HEK293 (cell line): ENCODE measurements around the gene THBS2.

Experiments used
- CTCF ChIA-PET: fragments of 350-600 bp; formaldehyde crosslinking; extraction: SDS; loops from one replicate; lab custom pipeline; 2021; ENCODE audit warnings: antibody characterized with exemption; lab: Yijun Ruan, JAX
- POLR2A ChIA-PET: fragments of 300-600 bp; formaldehyde crosslinking; extraction: SDS; loops from one replicate; lab custom pipeline; 2020; ENCODE audit warnings: antibody characterized with exemption, inconsistent platforms; lab: Yijun Ruan, JAX
- H3K27ac ChIP-seq: fragments of 200-500 bp; sonication (Bioruptor generic); 2 replicates; pipeline ENCODE4 v1.5.1; 2014; ENCODE audit warnings: low read depth, low read length, control low read depth, inconsistent platforms; ENCODE audit errors: extremely low read depth
- H3K36me3 ChIP-seq, 2 experiments: fragments of 200-500 bp in 1 of 2; sonication (Bioruptor generic) in 1 of 2; 1 replicate in 1 of 2; 2 replicates in 1 of 2; pipeline ENCODE4 v1.5.1; 2014 to 2017; ENCODE audit warnings: inconsistent platforms in 2 of 2, low read length in 2 of 2; ENCODE audit not compliant: control insufficient read depth in 2 of 2, insufficient read depth in 1 of 2
- H3K4me1 ChIP-seq: fragments of 200-500 bp; sonication (Bioruptor generic); 2 replicates; pipeline ENCODE4 v1.5.1; 2014; ENCODE audit warnings: mild to moderate bottlenecking, low read length, inconsistent platforms; ENCODE audit not compliant: control insufficient read depth, insufficient read depth
- H3K4me3 ChIP-seq: 2 replicates; pipeline ENCODE4 v1.5.1; 2011; ENCODE audit warnings: low read depth, mild to moderate bottlenecking, control low read depth, low read length, moderate library complexity
- H3K9me3 ChIP-seq: fragments of 200-500 bp; sonication (Bioruptor generic); 2 replicates; pipeline ENCODE4 v1.5.1; 2014; ENCODE audit warnings: low read depth, low read length, inconsistent platforms; ENCODE audit not compliant: control insufficient read depth, insufficient read depth
- BCL11A ChIP-seq: fragments of 450-650 bp; formaldehyde crosslinking; IDR thresholded peaks from 2 replicates; pipeline ENCODE4 v1.5.1; 2016; ENCODE audit warnings: low read depth, missing biosample characterization, missing genetic modification characterization
- GFI1B ChIP-seq: fragments of 450-650 bp; formaldehyde crosslinking; IDR thresholded peaks from 2 replicates; pipeline ENCODE4 v1.5.1; 2016; ENCODE audit warnings: missing biosample characterization, missing genetic modification characterization
- GLI2 ChIP-seq: fragments of 450-650 bp; formaldehyde crosslinking; IDR thresholded peaks from 2 replicates; pipeline ENCODE4; 2017; ENCODE audit warnings: missing biosample characterization, missing genetic modification characterization, low read depth, borderline replicate concordance
- HOXA7 ChIP-seq: sonication (generic); formaldehyde crosslinking; IDR thresholded peaks from 2 replicates; pipeline ENCODE4 v1.8.1; 2022; ENCODE audit warnings: missing genetic modification reagents, borderline replicate concordance
- INSM2 ChIP-seq: fragments of 450-650 bp; formaldehyde crosslinking; IDR thresholded peaks from 2 replicates; pipeline ENCODE4 v1.5.1; 2016; ENCODE audit warnings: missing biosample characterization, missing genetic modification characterization
- KLF10 ChIP-seq: fragments of 450-650 bp; IDR thresholded peaks from 2 replicates; pipeline ENCODE4 v1.5.1; 2018; ENCODE audit warnings: missing biosample characterization, mild to moderate bottlenecking, missing genetic modification characterization
- OSR2 ChIP-seq: fragments of 450-650 bp; formaldehyde crosslinking; IDR thresholded peaks from 2 replicates; pipeline ENCODE4 v1.5.1; 2016; ENCODE audit warnings: missing biosample characterization, missing genetic modification characterization
- SP2 ChIP-seq: fragments of 450-650 bp; formaldehyde crosslinking; IDR thresholded peaks from 2 replicates; pipeline ENCODE4 v1.5.1; 2016; ENCODE audit warnings: missing biosample characterization, missing genetic modification characterization
- SP3 ChIP-seq: fragments of 450-650 bp; formaldehyde crosslinking; IDR thresholded peaks from 2 replicates; pipeline ENCODE4 v1.5.1; 2016; ENCODE audit warnings: missing biosample characterization, missing genetic modification characterization
- ZFP37 ChIP-seq: fragments of 450-650 bp; formaldehyde crosslinking; IDR thresholded peaks from 2 replicates; pipeline ENCODE4 v1.5.1; 2016; ENCODE audit warnings: missing biosample characterization, missing genetic modification characterization
- ZNF133 ChIP-seq: fragments of 450-650 bp; formaldehyde crosslinking; IDR thresholded peaks from 2 replicates; pipeline ENCODE4 v1.5.1; 2016; ENCODE audit warnings: missing biosample characterization, missing genetic modification characterization
- ZNF138 ChIP-seq: fragments of 450-650 bp; formaldehyde crosslinking; IDR thresholded peaks from 2 replicates; pipeline ENCODE4 v1.5.1; 2016; ENCODE audit warnings: missing biosample characterization, missing genetic modification characterization, borderline replicate concordance
- ZNF146 ChIP-seq: fragments of 450-650 bp; formaldehyde crosslinking; IDR thresholded peaks from 2 replicates; pipeline ENCODE4 v1.5.1; 2016; ENCODE audit warnings: missing biosample characterization, missing genetic modification characterization
- ZNF155 ChIP-seq: fragments of 450-650 bp; formaldehyde crosslinking; IDR thresholded peaks from 2 replicates; pipeline ENCODE4 v1.5.1; 2016; ENCODE audit warnings: missing biosample characterization, missing genetic modification characterization
- ZNF175 ChIP-seq: fragments of 450-650 bp; formaldehyde crosslinking; IDR thresholded peaks from 2 replicates; pipeline ENCODE4 v1.5.1; 2016; ENCODE audit warnings: missing biosample characterization, missing genetic modification characterization
- ZNF19 ChIP-seq: fragments of 450-650 bp; formaldehyde crosslinking; IDR thresholded peaks from 2 replicates; pipeline ENCODE4; 2016; ENCODE audit warnings: missing biosample characterization, missing genetic modification characterization, low read depth
- ZNF23 ChIP-seq: fragments of 450-650 bp; formaldehyde crosslinking; IDR thresholded peaks from 2 replicates; pipeline ENCODE4 v1.5.1; 2016; ENCODE audit warnings: missing biosample characterization, missing genetic modification characterization, borderline replicate concordance
- ZNF266 ChIP-seq: fragments of 450-650 bp; formaldehyde crosslinking; IDR thresholded peaks from 2 replicates; pipeline ENCODE4 v1.5.1; 2016; ENCODE audit warnings: missing biosample characterization, missing genetic modification characterization, low read depth
- ZNF292 ChIP-seq: fragments of 450-650 bp; formaldehyde crosslinking; IDR thresholded peaks from 2 replicates; pipeline ENCODE4 v1.5.1; 2016; ENCODE audit warnings: low read depth, missing biosample characterization, missing genetic modification characterization, borderline replicate concordance
- ZNF302 ChIP-seq: fragments of 450-650 bp; formaldehyde crosslinking; IDR thresholded peaks from 2 replicates; pipeline ENCODE4 v1.5.1; 2016; ENCODE audit warnings: missing biosample characterization, missing genetic modification characterization, low read depth
- ZNF354C ChIP-seq: fragments of 450-650 bp; formaldehyde crosslinking; IDR thresholded peaks from 2 replicates; pipeline ENCODE4 v1.5.1; 2016; ENCODE audit warnings: missing biosample characterization, missing genetic modification characterization, low read depth, borderline replicate concordance
- ZNF366 ChIP-seq: fragments of 450-650 bp; formaldehyde crosslinking; conservative IDR thresholded peaks from 2 replicates; pipeline ENCODE4 v1.5.1; 2016; ENCODE audit warnings: missing biosample characterization, missing genetic modification characterization
- ZNF423 ChIP-seq: fragments of 450-650 bp; formaldehyde crosslinking; IDR thresholded peaks from 2 replicates; pipeline ENCODE4 v1.5.1; 2016; ENCODE audit warnings: missing biosample characterization, missing genetic modification characterization
- ZNF596 ChIP-seq: fragments of 450-650 bp; IDR thresholded peaks from 2 replicates; pipeline ENCODE4 v1.5.0; 2018; ENCODE audit warnings: missing biosample characterization, mild to moderate bottlenecking, missing genetic modification characterization, moderate library complexity
- ZNF626 ChIP-seq: fragments of 450-650 bp; sonication (Bioruptor Pico); formaldehyde crosslinking; IDR thresholded peaks from 2 replicates; pipeline ENCODE4 v1.5.1; 2018; ENCODE audit warnings: missing biosample characterization, missing genetic modification characterization, inconsistent platforms
- ZNF645 ChIP-seq: fragments of 450-650 bp; formaldehyde crosslinking; IDR thresholded peaks from 2 replicates; pipeline ENCODE4; 2016; ENCODE audit warnings: missing biosample characterization, missing genetic modification characterization
- ZNF660 ChIP-seq: fragments of 450-650 bp; IDR thresholded peaks from 2 replicates; pipeline ENCODE4 v1.5.1; 2018; ENCODE audit warnings: missing biosample characterization, mild to moderate bottlenecking, missing genetic modification characterization
- ZNF670 ChIP-seq: fragments of 450-650 bp; formaldehyde crosslinking; IDR thresholded peaks from 2 replicates; pipeline ENCODE4 v1.5.1; 2016; ENCODE audit warnings: missing biosample characterization, missing genetic modification characterization, low read depth
- ZNF692 ChIP-seq: fragments of 450-650 bp; formaldehyde crosslinking; IDR thresholded peaks from 2 replicates; pipeline ENCODE4 v1.5.1; 2016; ENCODE audit warnings: missing biosample characterization, missing genetic modification characterization
- ZNF837 ChIP-seq: fragments of 450-650 bp; formaldehyde crosslinking; IDR thresholded peaks from 2 replicates; pipeline ENCODE4 v1.5.1; 2016; ENCODE audit warnings: missing biosample characterization, missing genetic modification characterization
- ZSCAN16 ChIP-seq: fragments of 450-650 bp; formaldehyde crosslinking; IDR thresholded peaks from 2 replicates; pipeline ENCODE4 v1.5.1; 2016; ENCODE audit warnings: missing biosample characterization, missing genetic modification characterization
- ZSCAN5A ChIP-seq: fragments of 450-650 bp; formaldehyde crosslinking; IDR thresholded peaks from 2 replicates; pipeline ENCODE4 v1.5.1; 2016; ENCODE audit warnings: missing biosample characterization, missing genetic modification characterization

THBS2 gene

GRCh38 chr6:169289257-169289618 is 35.6 kb upstream of the THBS2 start:
- POLR2A ChIA-PET, result no interaction called here
- CTCF ChIA-PET, result no interaction called here
- no peaks in the 10 kb centered on the region for H3K4me1 ChIP-seq
- H3K9me3 ChIP-seq, result no peaks in the 10 kb centered on the region
- no peak overlapping the region for H3K4me3 ChIP-seq
- H3K36me3 ChIP-seq, result no peaks in the 10 kb centered on the region
- H3K27ac ChIP-seq, result no peak overlapping the region
- TF ChIP-seq ZNF146 (tag by site-specific recombination), result no peak
- no peak for TF ChIP-seq GFI1B
- TF ChIP-seq ZNF266 (tag by site-specific recombination), result no peak
- no peak for TF ChIP-seq ZNF23 (tag by site-specific recombination)
- TF ChIP-seq ZNF366 (tag by site-specific recombination), result no peak
- TF ChIP-seq ZNF302 (tag by site-specific recombination), result no peak
- TF ChIP-seq ZNF138, result no peak
- no peak for TF ChIP-seq ZNF670 (tag by site-specific recombination)
- no peak for TF ChIP-seq BCL11A
- no peak for TF ChIP-seq ZNF292
- TF ChIP-seq ZNF660 (tag by site-specific recombination), result no peak
- no peak for TF ChIP-seq ZNF692 (tag by site-specific recombination)
- TF ChIP-seq GLI2 (tag by site-specific recombination), result no peak
- no peak for TF ChIP-seq ZNF423 (tag by site-specific recombination)
- TF ChIP-seq, all 188 proteins: peak for 0

- POLR2A ChIA-PET, result no interaction called here
- Histone ChIP-seq H3K9me3 (no peaks in the 10 kb centered on the region), H3K4me3 (no peak overlapping the region), H3K4me1 (no peaks in the 10 kb centered on the region), H3K36me3 (no peaks in the 10 kb centered on the region), H3K27ac (no peak overlapping the region)
- TF ChIP-seq ZSCAN16 (tag by site-specific recombination) (no peak), KLF10 (tag by site-specific recombination) (no peak), ZSCAN5A (tag by site-specific recombination) (no peak), ZNF175 (tag by site-specific recombination) (no peak), ZNF354C (tag by site-specific recombination) (no peak), INSM2 (tag by site-specific recombination) (no peak), ZNF19 (tag by site-specific recombination) (no peak), ZNF133 (no peak), ZFP37 (tag by site-specific recombination) (no peak), SP2 (tag by site-specific recombination) (no peak), ZNF837 (no peak), OSR2 (no peak), ZNF626 (tag by site-specific recombination) (no peak), HOXA7 (no peak), ZNF596 (no peak), ZNF155 (tag by site-specific recombination) (no peak), ZNF645 (tag by site-specific recombination) (no peak), SP3 (tag by site-specific recombination) (no peak)
- CTCF ChIA-PET, result no interaction called here
Observed at GRCh38 chr6:169288591-169288990, 34.9 kb upstream of the THBS2 start.
